Stimulated activated memory B cell treated with anti-CD40 and anti-IgM and Interleukin-4, amounts not matched to agents 10 μg/mL and 1 μg/mL and 100 μg/mL, for 72 hours (primary cell): Measurements from ENCODE around the gene KDM1B.
"Not testable (repeated sequence)": the region's sequence is repeated elsewhere in the genome, so short reads cannot be mapped to it uniquely, and the experiment has no call there.

Experiments used
- ATAC-seq: fragments of 150-1000 bp; cut with Tn5 transposase; 2 replicates; pipeline ENCODE4 v1.10.0; 2021
- H3K27ac Mint-ChIP-seq: one replicate; pipeline ENCODE4 v1.8.0; 2022; ENCODE audit warnings: mild to moderate bottlenecking, mixed read lengths
- H3K27me3 Mint-ChIP-seq: one replicate; pipeline ENCODE4 v1.8.0; 2022; ENCODE audit warnings: mixed read lengths
- H3K36me3 Mint-ChIP-seq: one replicate; pipeline ENCODE4 v1.8.0; 2022; ENCODE audit warnings: mixed read lengths
- H3K4me1 Mint-ChIP-seq: one replicate; pipeline ENCODE4 v1.8.0; 2022; ENCODE audit warnings: mixed read lengths
- H3K4me3 Mint-ChIP-seq: one replicate; pipeline ENCODE4 v1.8.0; 2022; ENCODE audit warnings: mild to moderate bottlenecking, moderate library complexity, mixed read lengths
- H3K9me3 Mint-ChIP-seq: one replicate; pipeline ENCODE4 v1.8.0; 2022; ENCODE audit warnings: mixed read lengths

The KDM1B gene

DNA sequence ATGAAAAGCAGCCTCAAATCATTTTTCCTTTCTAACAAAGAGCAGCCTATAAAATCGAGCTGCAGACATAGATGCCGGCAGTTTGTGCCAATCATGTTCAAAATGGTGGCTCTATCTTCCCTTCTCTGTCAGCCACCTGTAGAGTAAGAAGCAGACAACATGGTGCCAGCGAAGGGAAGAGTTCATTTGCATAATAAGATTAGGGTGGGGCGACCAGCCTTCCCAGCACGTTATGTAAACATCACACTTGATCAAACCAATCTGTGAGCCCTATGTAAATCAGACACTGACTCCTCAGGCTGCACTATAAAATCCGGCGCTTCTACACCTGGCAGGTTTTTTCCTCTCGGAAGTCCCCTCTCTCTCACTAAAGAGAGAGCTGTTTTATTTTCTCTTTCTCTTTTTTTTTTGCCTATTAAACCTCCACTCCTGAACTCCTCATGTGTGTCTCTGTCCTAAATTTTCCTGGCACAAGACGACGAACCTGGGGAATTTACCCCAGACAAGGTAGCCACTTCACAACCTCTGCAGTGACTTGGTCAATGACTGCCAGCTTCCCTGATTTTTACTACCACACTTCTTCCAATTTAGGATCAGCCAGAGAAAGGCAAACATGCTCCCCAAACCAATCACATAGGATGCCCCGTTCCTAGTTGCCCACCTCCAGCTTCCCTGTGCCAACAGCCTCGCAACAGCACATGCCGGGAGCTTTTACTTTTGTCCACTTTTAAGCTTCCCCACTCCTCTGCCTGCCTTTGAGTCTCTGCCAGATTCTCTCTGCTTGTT, 13.2 kb upstream of the KDM1B start:
- Mint-ChIP-seq H3K4me3 (no peak overlapping the region), H3K27ac (no peak overlapping the region), H3K27me3 (no peaks in the 10 kb centered on the region), H3K4me1 (no peaks in the 10 kb centered on the region), H3K9me3 (no peaks in the 10 kb centered on the region), H3K36me3 (peaks cover 35% of the 10 kb centered on the region)
- no peak for ATAC-seq

DNA sequence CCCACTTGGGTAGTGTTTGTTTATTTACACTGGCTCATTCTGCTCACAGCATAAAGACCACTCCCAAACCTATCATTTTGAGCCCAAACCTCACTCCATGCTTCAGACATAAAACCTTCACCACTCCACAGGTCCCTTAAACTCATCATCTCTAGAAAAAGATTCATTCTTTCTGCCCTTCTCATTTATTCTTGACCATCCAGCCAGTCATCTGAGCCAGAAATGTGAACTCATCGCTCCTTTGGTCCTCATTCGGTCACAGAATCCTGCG, 12.7 kb upstream of the KDM1B start:
- Mint-ChIP-seq H3K36me3 (peaks cover 35% of the 10 kb centered on the region), H3K27me3 (no peaks in the 10 kb centered on the region), H3K4me1 (no peaks in the 10 kb centered on the region), H3K9me3 (no peaks in the 10 kb centered on the region), H3K4me3 (no peak overlapping the region), H3K27ac (no peak overlapping the region)
- no peak for ATAC-seq

DNA sequence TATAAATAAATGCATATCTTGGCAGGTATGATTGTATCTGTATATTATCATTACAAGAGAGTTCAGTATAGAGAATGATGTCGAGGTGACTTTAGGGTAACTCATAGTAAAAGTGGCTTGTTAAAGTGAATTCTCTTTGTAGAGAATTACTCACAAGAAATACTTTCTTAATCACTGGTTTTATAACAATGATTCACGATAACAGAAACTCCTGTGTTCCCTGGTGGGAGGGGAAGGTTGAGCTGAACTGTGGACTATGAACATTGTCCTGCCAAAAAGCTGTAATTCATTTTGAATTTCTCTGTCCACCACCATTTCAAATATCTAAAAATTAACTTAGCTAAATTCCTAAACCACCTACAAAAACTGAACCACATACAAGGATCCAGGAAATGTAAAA, 8.1 kb upstream of the KDM1B start:
- no peaks in the 10 kb centered on the region for H3K4me1 Mint-ChIP-seq
- no peak for ATAC-seq
- no peaks in the 10 kb centered on the region for H3K27me3 Mint-ChIP-seq
- peaks cover 22% of the 10 kb centered on the region for H3K36me3 Mint-ChIP-seq
- H3K27ac Mint-ChIP-seq = no peak overlapping the region
- no peaks in the 10 kb centered on the region for H3K9me3 Mint-ChIP-seq
- no peak overlapping the region for H3K4me3 Mint-ChIP-seq

DNA sequence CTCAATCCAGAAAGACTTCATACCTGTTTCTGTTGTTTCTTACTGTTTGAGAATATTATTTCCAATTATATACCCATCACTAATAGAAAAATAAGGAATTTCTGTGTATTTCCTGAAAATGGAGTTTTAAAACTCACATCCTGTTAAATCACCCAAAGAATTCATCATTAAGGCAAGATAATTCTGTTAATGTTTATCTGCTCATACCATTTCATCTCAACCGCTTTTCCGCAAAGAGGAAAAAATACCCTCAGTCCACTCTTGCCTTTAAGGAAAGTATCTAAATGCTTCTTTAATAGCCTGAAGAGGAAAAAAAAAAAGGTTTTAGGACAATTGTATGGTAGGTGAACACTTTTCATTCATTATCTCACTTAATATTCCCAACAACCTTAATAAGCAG, 7.6 kb upstream of the KDM1B start:
- no peak for ATAC-seq
- H3K27ac Mint-ChIP-seq = no peak overlapping the region
- no peaks in the 10 kb centered on the region for H3K9me3 Mint-ChIP-seq
- H3K4me3 Mint-ChIP-seq = no peak overlapping the region
- H3K4me1 Mint-ChIP-seq = peaks cover 3% of the 10 kb centered on the region
- peaks cover 17% of the 10 kb centered on the region for H3K36me3 Mint-ChIP-seq
- no peaks in the 10 kb centered on the region for H3K27me3 Mint-ChIP-seq

DNA sequence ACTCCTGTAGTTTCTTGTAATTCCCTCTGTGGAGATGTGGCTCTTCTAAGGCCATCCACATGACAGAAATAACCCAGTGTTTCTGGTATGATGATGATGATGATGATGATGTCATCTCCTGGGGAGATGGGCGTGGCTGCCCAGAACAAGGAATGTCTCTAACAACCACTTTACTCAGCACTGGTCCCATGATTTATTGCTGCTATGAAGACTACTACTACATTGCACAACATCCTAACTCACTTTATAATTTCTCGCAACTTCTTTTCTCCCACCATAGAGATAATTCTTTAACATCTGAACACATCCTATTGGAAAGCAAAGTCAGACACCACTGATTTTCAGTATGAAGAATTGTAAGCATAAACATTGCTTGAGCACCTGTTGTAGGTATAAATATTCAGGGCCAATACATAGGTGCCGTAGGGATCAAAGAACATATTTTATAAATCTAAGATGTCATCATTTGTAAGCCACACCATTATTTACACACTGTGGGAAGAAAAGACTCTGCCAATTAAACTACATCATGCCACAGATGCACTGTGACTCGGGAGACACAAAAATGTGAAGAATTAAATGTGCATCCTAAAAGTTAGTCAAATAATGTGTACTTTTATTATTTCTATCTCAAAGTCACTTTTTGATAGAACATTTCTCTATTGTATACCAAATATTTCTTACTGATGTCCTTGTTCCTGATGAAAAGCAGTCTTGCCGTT, 6.8 kb upstream of the KDM1B start:
- Mint-ChIP-seq H3K4me1 (peaks cover 10% of the 10 kb centered on the region), H3K27me3 (no peaks in the 10 kb centered on the region), H3K27ac (no peak overlapping the region), H3K9me3 (no peaks in the 10 kb centered on the region), H3K4me3 (no peak overlapping the region), H3K36me3 (peaks cover 11% of the 10 kb centered on the region)
- no peak for ATAC-seq

DNA sequence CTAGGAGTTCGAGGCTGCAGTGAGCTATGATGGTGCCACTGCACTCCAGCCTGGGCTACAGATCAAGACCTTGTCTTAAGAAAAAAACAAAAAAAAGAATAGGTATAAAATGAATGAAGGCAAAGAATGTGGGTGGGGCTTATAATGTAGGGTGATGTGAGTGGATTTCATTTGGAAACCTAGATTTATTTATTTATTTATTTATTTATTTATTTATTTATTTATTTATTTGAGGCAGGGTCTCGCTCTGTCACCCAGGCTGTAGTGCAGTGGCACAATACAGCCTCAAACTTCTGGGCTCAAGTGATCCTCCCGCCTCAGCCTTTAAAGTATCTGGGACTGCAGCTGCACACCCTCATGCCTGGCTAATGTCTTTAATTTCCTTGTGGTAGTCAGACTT, 3.8 kb upstream of the KDM1B start:
- not testable (repeated sequence) for ATAC-seq, H3K9me3 Mint-ChIP-seq, H3K27ac Mint-ChIP-seq, H3K27me3 Mint-ChIP-seq, H3K4me3 Mint-ChIP-seq
- peaks cover 11% of the 10 kb centered on the region for H3K36me3 Mint-ChIP-seq
- peaks cover 22% of the 10 kb centered on the region for H3K4me1 Mint-ChIP-seq

DNA sequence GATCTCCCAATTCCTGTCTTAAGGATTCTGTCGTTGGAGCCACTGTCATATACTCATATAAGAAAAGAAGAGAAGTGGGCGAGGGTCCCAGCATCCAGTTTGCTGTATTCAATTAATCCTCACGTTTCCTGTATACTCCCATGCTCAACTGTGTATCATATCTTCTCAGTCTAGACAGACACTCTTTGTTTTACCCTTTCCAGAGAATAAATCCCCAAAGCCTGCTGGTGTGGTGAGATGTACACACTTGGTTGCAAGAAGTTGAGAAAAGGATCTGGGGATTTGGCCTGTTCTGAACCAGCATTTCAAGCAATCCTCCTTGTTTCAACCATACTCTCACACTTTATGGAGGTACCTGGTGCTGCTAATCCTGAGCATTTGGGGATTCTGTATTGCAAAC, 3.4 kb upstream of the KDM1B start:
- H3K4me3 Mint-ChIP-seq = no peak overlapping the region
- no peak overlapping the region for H3K27ac Mint-ChIP-seq
- H3K27me3 Mint-ChIP-seq = no peaks in the 10 kb centered on the region

DNA sequence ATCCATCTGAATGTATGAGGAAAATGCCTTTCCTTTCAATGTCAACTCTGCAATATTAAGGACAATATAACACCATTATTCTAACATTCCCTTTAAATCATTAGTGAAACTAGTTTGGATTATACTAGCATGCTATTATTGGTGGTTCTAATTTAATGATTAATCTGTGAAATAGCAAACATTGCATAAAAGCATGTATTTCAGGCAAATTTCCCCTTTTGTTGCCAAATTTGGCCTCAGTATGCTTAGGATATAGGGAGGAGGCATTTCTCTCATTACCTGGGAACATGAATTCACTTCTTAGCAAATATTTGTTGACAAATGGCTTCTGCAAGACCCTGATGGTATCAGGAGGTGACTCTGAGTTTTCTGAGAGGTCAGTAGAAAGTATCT, 1.9 kb upstream of the KDM1B start:
- no peak overlapping the region for H3K4me3 Mint-ChIP-seq
- H3K27ac Mint-ChIP-seq = peak overlapping the region; percentile 27
- no peaks in the 10 kb centered on the region for H3K9me3 Mint-ChIP-seq
- H3K4me1 Mint-ChIP-seq = peaks cover 24% of the 10 kb centered on the region
- H3K27me3 Mint-ChIP-seq = no peaks in the 10 kb centered on the region
- peaks cover 9% of the 10 kb centered on the region for H3K36me3 Mint-ChIP-seq
- no peak for ATAC-seq

More for the DNA sequence above, 3.4 kb upstream of the KDM1B start:
- peaks cover 24% of the 10 kb centered on the region for H3K4me1 Mint-ChIP-seq
- H3K9me3 Mint-ChIP-seq = no peaks in the 10 kb centered on the region
- ATAC-seq = no peak
- H3K36me3 Mint-ChIP-seq = peaks cover 11% of the 10 kb centered on the region

DNA sequence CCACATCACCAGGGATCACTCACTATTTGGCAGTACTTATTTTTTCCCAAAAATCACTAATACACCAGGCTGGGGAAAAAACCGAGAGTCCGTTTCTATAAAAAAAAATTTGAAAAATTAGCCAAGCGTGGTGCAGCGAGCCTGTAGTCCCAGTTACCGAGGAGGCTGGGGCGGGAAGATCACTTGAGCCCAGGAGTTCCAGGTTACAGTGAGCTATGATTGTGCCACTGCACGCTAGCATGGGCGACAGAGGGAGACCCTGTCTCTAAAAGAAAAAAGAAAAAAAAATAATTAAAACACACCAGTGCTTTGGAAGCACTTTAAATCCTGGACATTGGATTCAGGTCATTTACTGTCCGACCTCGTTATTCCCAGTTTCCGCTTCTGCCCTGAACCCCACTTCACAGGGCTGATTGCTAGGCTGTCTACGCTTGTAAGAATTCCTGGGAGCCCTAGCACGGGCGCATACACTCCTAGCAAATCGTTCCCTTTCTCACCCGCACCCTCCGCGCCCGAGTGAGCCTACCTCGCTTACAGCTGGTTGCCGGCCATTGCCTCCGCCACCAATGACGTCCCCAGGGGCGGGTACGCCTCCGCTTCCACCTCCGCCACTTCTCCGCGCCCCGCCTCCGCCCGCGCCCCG, 594 bp upstream of the KDM1B start, which contains the start of gene TPMT:
Gene TPMT (minus strand): TSS at position 571 of the 643 bp plus-strand sequence. CDS start 5,950 bp downstream, outside the sequence.
- Mint-ChIP-seq H3K36me3 (peaks cover 4% of the 10 kb centered on the region), H3K27me3 (no peaks in the 10 kb centered on the region), H3K27ac (peak within 1 kb of the TSS; percentile 89), H3K4me1 (peaks cover 24% of the 10 kb centered on the region), H3K4me3 (peak within 1 kb of the TSS; percentile 99), H3K9me3 (no peaks in the 10 kb centered on the region)
- ATAC-seq = peak; percentile 85

DNA sequence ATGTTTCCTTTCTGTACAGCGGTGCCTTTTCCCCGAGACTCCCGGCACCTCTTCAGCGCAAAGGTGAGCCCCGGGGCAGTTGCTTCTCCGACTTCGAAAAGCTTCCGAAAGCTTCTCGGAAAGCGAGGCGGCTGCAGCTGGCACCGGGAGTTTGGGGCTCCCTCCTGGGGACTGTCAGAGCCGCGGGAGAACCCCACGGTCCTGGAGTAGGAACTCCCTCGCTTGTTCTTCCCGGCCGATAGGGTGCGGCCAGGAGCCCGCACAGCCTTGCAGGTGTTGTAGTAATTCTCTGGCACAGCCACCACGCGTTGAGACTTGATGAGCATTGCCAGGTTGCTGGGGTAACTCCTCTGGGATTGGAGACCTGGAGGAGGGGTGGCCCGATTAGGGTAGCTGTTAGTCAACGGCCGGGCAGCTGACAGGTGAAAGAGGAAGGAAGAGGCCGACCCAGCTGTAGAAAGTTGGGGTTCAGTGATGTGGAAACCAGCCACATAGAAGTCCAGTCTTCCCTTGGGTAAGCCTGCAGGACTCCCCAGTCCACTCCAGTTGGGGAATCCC, 721 bp downstream of the KDM1B start:
- H3K36me3 Mint-ChIP-seq = peaks cover 14% of the 10 kb centered on the region
- peak overlapping the region; percentile 99 for H3K4me3 Mint-ChIP-seq
- H3K9me3 Mint-ChIP-seq = no peaks in the 10 kb centered on the region
- no peaks in the 10 kb centered on the region for H3K27me3 Mint-ChIP-seq
- H3K4me1 Mint-ChIP-seq = peaks cover 24% of the 10 kb centered on the region
- peak overlapping the region; percentile 62 for H3K27ac Mint-ChIP-seq
- peak; percentile 67 for ATAC-seq

DNA sequence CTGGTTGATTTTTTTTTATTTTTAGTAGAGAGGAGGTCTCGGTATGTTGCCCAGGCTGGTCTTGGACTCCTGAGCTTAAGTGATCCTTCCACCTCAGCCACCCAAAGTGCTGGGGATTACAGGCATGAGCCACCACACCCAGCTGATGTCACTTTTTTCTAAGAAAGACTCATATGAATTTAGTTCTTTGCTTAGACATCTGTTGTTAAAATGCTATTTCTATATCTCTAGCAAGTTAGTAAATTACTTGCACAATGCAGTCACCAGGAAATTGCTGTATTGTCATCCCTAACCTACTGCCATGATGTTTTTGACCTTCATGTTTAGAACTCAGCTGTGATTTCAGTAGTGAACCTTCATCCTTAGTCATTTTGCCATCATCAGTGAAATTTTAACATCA, 5.7 kb downstream of the KDM1B start:
- no peak for ATAC-seq
- H3K27ac Mint-ChIP-seq = no peak overlapping the region

DNA sequence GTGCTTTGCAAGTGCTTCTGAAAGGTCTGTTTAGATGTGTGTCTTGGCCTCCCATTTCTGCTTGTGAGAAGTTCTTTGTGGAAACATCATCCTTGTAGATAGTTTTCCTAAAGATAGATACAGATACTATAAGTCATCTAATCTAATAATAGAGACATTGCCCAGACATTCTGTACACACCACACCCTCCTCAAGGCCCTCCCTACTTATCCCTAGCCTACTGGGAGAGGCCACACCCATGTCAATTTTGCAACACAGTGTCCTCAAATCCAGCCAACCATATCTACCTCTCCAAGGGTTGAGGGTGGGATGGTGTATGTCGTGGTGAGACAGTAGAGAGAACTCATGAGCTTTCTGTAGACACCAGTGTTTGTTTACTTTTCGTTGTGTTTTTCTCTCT, 6.2 kb downstream of the KDM1B start:
- H3K9me3 Mint-ChIP-seq = no peaks in the 10 kb centered on the region
- H3K4me3 Mint-ChIP-seq = no peak overlapping the region
- H3K27me3 Mint-ChIP-seq = no peaks in the 10 kb centered on the region
- H3K36me3 Mint-ChIP-seq = peaks cover 34% of the 10 kb centered on the region
- H3K27ac Mint-ChIP-seq = no peak overlapping the region
- H3K4me1 Mint-ChIP-seq = peaks cover 2% of the 10 kb centered on the region
- no peak for ATAC-seq

More for the DNA sequence above, 5.7 kb downstream of the KDM1B start:
- Mint-ChIP-seq H3K4me1 (peaks cover 7% of the 10 kb centered on the region), H3K9me3 (no peaks in the 10 kb centered on the region), H3K27me3 (no peaks in the 10 kb centered on the region), H3K4me3 (no peak overlapping the region), H3K36me3 (peaks cover 34% of the 10 kb centered on the region)

DNA sequence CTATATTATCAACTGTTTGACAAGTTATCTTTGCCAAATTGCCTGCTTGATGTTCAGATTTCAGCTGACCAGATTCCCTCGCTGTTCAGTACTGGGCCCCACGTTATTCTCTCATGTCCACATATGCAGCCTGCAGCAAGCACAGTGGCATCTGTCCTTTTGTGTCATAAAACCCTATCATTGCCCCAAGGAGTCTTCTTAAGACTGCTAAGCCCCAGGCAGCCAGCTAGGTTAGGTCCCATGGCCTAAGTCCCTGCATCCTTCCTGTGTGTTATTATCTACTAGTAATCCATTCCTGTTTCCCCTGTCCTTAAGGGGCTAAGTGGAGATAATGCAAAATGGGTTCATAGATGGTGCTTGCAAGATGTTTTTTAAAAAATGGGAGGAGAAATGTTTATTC, 7.2 kb downstream of the KDM1B start:
- H3K27me3 Mint-ChIP-seq = no peaks in the 10 kb centered on the region
- H3K4me1 Mint-ChIP-seq = no peaks in the 10 kb centered on the region
- no peak overlapping the region for H3K27ac Mint-ChIP-seq
- no peaks in the 10 kb centered on the region for H3K9me3 Mint-ChIP-seq
- no peak for ATAC-seq
- no peak overlapping the region for H3K4me3 Mint-ChIP-seq
- peaks cover 34% of the 10 kb centered on the region for H3K36me3 Mint-ChIP-seq

DNA sequence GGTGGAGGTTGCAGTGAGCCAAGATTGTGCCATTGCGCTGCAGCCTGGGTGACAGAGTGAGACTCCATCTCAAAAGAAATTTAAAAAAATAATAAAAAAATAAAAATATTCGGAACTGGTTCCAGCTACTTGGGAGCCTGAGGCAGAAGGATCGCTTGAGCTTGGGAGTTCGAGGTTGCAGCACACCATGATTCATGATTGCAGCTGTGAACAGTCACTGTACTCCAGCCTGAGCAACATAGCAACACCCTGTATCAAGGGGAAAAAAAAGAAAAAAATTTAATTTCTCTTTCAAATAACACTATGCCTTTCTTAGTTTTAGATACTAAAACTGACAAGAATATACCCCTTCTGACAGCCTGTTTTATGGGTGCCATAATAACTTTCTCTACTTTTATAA, 10.5 kb downstream of the KDM1B start:
- H3K9me3 Mint-ChIP-seq = peaks cover 3% of the 10 kb centered on the region
- no peaks in the 10 kb centered on the region for H3K4me1 Mint-ChIP-seq
- H3K4me3 Mint-ChIP-seq = no peak overlapping the region
- no peak for ATAC-seq
- H3K27me3 Mint-ChIP-seq = no peaks in the 10 kb centered on the region
- H3K36me3 Mint-ChIP-seq = peaks cover 51% of the 10 kb centered on the region
- H3K27ac Mint-ChIP-seq = no peak overlapping the region

DNA sequence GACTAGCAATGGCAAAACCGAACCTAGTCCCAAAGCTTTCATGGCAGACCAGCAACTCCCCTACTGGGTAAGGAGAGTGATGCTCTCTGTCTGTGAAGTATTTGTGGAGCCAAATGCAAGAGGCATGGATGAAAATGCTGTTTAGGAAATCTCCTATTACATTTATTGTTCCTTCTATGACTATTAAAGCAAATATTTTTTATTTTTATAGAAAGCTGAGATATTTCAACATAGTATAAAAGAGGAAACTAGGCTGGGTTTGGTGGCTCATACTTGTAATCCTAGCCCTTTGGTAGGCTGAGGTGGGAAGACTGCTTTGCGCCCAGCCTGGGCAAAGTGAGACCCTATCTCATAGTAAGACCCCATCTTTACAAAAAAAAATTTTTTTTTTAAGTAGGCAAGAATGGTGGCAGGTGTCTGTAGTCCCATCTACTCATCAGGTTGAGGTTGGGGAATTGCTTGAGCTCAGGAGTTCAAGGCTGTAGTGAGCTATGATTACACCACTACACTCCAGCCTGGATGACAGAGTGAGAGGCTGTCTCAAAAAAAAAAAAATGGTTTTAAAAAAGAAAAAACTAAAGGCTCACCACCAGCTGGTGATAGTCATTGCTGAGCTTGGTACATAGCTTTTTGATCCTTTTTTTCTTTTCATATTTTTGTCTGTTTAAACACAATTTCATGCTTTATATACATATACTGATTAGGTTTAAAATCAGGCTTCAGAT, 11.3 kb downstream of the KDM1B start:
- Mint-ChIP-seq H3K27ac (no peak overlapping the region), H3K9me3 (peaks cover 3% of the 10 kb centered on the region), H3K4me3 (no peak overlapping the region), H3K36me3 (peaks cover 52% of the 10 kb centered on the region), H3K4me1 (no peaks in the 10 kb centered on the region), H3K27me3 (no peaks in the 10 kb centered on the region)
- ATAC-seq = no peak
